ENCODE results near the gene COL23A1. TPM values are rescaled to one million over a fixed set of nuclear protein-coding genes. Genes with fewer than 3 reads are reported as not detected.

The COL23A1 gene
- total and polyA plus RNA-seq, 2 of the 8 experiments (the other 6 are each of a cell fraction or from before 2014, with no cell fraction given), result 3.1 to 4.7 TPM

GRCh38 chr5:178378527-178379484 is 211.4 kb downstream of the COL23A1 start (continued):
- no peak for TF ChIP-seq CTCF (IDR thresholded peaks at IDR 0.05; ENCODE audit: control extremely low read depth in 1 of 3, insufficient read depth in 1 of 3, low read depth in 1 of 3, low read length in 3 of 3)
- no peak for TF ChIP-seq E2F6 (IDR thresholded peaks at IDR 0.05)
- no peak for TF ChIP-seq KDM5A (IDR thresholded peaks at IDR 0.05; ENCODE audit: low read length)
- no peak for TF ChIP-seq SRF (IDR thresholded peaks at IDR 0.05; ENCODE audit: low read depth, low read length)
- no peak for TF ChIP-seq RFX5 (IDR thresholded peaks at IDR 0.05; ENCODE audit: borderline replicate concordance, low read depth, low read length)
- TF ChIP-seq SIX5 (IDR thresholded peaks at IDR 0.05; ENCODE audit: low read depth, low read length), result no peak
- TF ChIP-seq RAD21 (IDR thresholded peaks at IDR 0.05 in 1 of 2, conservative IDR thresholded peaks at IDR 0.05 in 1 of 2; ENCODE audit: low read depth in 2 of 2, low read length in 2 of 2), result no peak

All from H1 (cell line).